H7 (cell line): Measurements from ENCODE around the gene CPN1. TPM values are rescaled to one million over a fixed set of nuclear protein-coding genes. Genes with fewer than 3 reads are reported as not detected.

ENCODE experiments used
- total RNA-seq: library from RNA; depleted of rRNA; stranded (reverse); fragments of >200 nt; shearing (Covaris generic); gene quantifications from 2 replicates; pipeline ENCODE4 v1.2.3, GENCODE V29; 2014; rRNA removed

CPN1 gene
- total RNA-seq, 1 experiment from 2014 or later, result not detected

Other genes starting within 250 kb of the CPN1 start
- 8.5 and 16.9 TPM in 2 replicates for gene DNMBP, start 71.9 kb downstream of the CPN1 start, total RNA-seq
- 21.9 and 35.8 TPM in 2 replicates for gene ERLIN1, start 104.2 kb upstream of the CPN1 start, total RNA-seq
- gene CHUK, start 147.7 kb upstream of the CPN1 start, total RNA-seq, result 11.8 and 14.8 TPM in 2 replicates
- gene CWF19L1, start 185.8 kb upstream of the CPN1 start, total RNA-seq, result 39.9 and 41.7 TPM in 2 replicates
- gene BLOC1S2, start 204.8 kb upstream of the CPN1 start, total RNA-seq, result 42.5 and 45.8 TPM in 2 replicates
- not detected in 2 replicates for gene PKD2L1, start 248.4 kb upstream of the CPN1 start, total RNA-seq